GM12878 (cell line): ENCODE data around the gene SMARCD2. TPM values are rescaled to one million over a fixed set of nuclear protein-coding genes. Genes with fewer than 3 reads are reported as not detected.
A peak's percentile ranks its signal among the peaks of the same experiment; 100 is the strongest.

Source experiments
- ATF3 ChIP-seq: IDR thresholded peaks from 2 replicates; pipeline ENCODE4 v1.6.1; 2011; ENCODE audit warnings: low read depth, mild to moderate bottlenecking, low read length, moderate library complexity, borderline replicate concordance; ENCODE audit errors: extremely low read depth
- CHD1 ChIP-seq: IDR thresholded peaks from 2 replicates; pipeline ENCODE4 v1.6.1; 2012; ENCODE audit warnings: low read depth, low read length, improper control_type of control experiment
- DPF2 ChIP-seq: fragments of 450-650 bp; IDR thresholded peaks from 2 replicates; pipeline ENCODE4 v1.6.1; 2017; ENCODE audit warnings: mild to moderate bottlenecking
- EGR1 ChIP-seq, 2 experiments: IDR thresholded peaks; 1 replicate in 1 of 2; 2 replicates in 1 of 2; pipeline ENCODE4 v1.6.1; 2011 to 2012; ENCODE audit warnings: low read depth in 2 of 2, low read length in 2 of 2, borderline replicate concordance in 1 of 2, mild to moderate bottlenecking in 1 of 2, moderate library complexity in 1 of 2
- JUND ChIP-seq: IDR thresholded peaks from 2 replicates; pipeline ENCODE4 v1.6.1; 2012; ENCODE audit warnings: low read depth, mild to moderate bottlenecking, low read length, improper control_type of control experiment, moderate library complexity
- KLF5 ChIP-seq: fragments of 450-650 bp; IDR thresholded peaks from 2 replicates; pipeline ENCODE4 v1.6.1; 2014; ENCODE audit warnings: mild to moderate bottlenecking; ENCODE audit not compliant: partially characterized antibody
- MXI1 ChIP-seq: fragments of 150-350 bp; IDR thresholded peaks from 2 replicates; pipeline ENCODE4 v1.6.1; 2011; ENCODE audit warnings: low read depth, mild to moderate bottlenecking, inconsistent platforms, low read length, improper control_type of control experiment
- NBN ChIP-seq: fragments of 450-650 bp; IDR thresholded peaks from 2 replicates; pipeline ENCODE4 v1.6.1; 2016
- NKRF ChIP-seq: fragments of 450-650 bp; conservative IDR thresholded peaks from 2 replicates; pipeline ENCODE4 v1.6.1; 2017; ENCODE audit warnings: mild to moderate bottlenecking, moderate library complexity
- PAX5 ChIP-seq: IDR thresholded peaks from 2 replicates; pipeline ENCODE4 v1.6.1; 2011; ENCODE audit warnings: low read depth, low read length, borderline replicate concordance
- PKNOX1 ChIP-seq: fragments of 450-650 bp; IDR thresholded peaks from 2 replicates; pipeline ENCODE4 v1.6.1; 2016; ENCODE audit warnings: mild to moderate bottlenecking
- PRDM15 ChIP-seq: fragments of 450-650 bp; formaldehyde crosslinking; IDR thresholded peaks from 2 replicates; pipeline ENCODE4 v1.4.0; 2020; ENCODE audit warnings: mild to moderate bottlenecking, moderate library complexity
- SKIL ChIP-seq: fragments of 450-650 bp; IDR thresholded peaks from 2 replicates; pipeline ENCODE4 v1.6.1; 2017; ENCODE audit warnings: mild to moderate bottlenecking, low read depth, inconsistent platforms; ENCODE audit not compliant: poor library complexity, severe bottlenecking
- SMAD1 ChIP-seq: fragments of 450-650 bp; IDR thresholded peaks from 2 replicates; pipeline ENCODE4 v1.6.1; 2018; ENCODE audit warnings: mild to moderate bottlenecking, low read depth; ENCODE audit not compliant: partially characterized antibody
- SMAD5 ChIP-seq: IDR thresholded peaks from 2 replicates; pipeline ENCODE4 v1.6.1; 2016; ENCODE audit warnings: antibody characterized with exemption, low read depth
- SMC3 ChIP-seq: IDR thresholded peaks from 2 replicates; pipeline ENCODE4 v1.6.1; 2011; ENCODE audit warnings: low read length, improper control_type of control experiment, borderline replicate concordance
- TAF1 ChIP-seq: IDR thresholded peaks from 2 replicates; pipeline ENCODE4 v1.6.1; 2011; ENCODE audit warnings: mild to moderate bottlenecking, low read depth, low read length, borderline replicate concordance
- WRNIP1 ChIP-seq: IDR thresholded peaks from 2 replicates; pipeline ENCODE4 v1.6.1; 2011; ENCODE audit warnings: low read depth, low read length, improper control_type of control experiment, borderline replicate concordance
- YY1 ChIP-seq: IDR thresholded peaks from 2 replicates; pipeline ENCODE4 v1.6.1; 2011; ENCODE audit warnings: low read depth, mild to moderate bottlenecking, low read length
- ZNF207 ChIP-seq: fragments of 450-650 bp; IDR thresholded peaks from 2 replicates; pipeline ENCODE4 v1.6.1; 2014; ENCODE audit warnings: antibody characterized with exemption, mild to moderate bottlenecking, borderline replicate concordance
- polyA plus RNA-seq, 11 experiments: library from polyadenylated mRNA; depleted of rRNA in 4 of 11; unstranded in 6 of 11; stranded (reverse) in 5 of 11; fragments of >200 nt; fragmentation: Nextera tagmentation in 4 of 11; fragmentation: Illumina TruSeq in 1 of 11; extraction: Ambion mirVana in 4 of 11; extraction: Trizol in 1 of 11; gene quantifications; 1 replicate in 1 of 11; 2 replicates in 10 of 11; pipeline versions ENCODE4 v1.2.1 to v1.2.3, GENCODE V29; 2011 to 2016; ENCODE audit warnings: inconsistent platforms in 2 of 11, missing spikeins in 2 of 11, low read depth in 1 of 11
- total RNA-seq, 4 experiments: library from RNA; depleted of rRNA in 3 of 4; stranded (reverse); fragments of >200 nt in 3 of 4; fragmentation: Illumina TruSeq in 1 of 4; extraction: Trizol in 1 of 4; gene quantifications; 2 replicates each; pipeline versions ENCODE4 v1.2.1 to v1.2.3, GENCODE V29; 2013 to 2021

Gene SMARCD2
- total and polyA plus RNA-seq, 10 of the 15 experiments (the other 5 are each of a cell fraction or from before 2014, with no cell fraction given), result 2.4 to 111 (median 63.6) TPM

GRCh38 chr17:63827002-63827800 lies 15.3 kb downstream of the SMARCD2 start, which contains the start of the genes FTSJ3 and PSMC5 (continued):
- TF ChIP-seq WRNIP1 (no peak), DPF2 (peak; percentile 61; the same call in 1 of the 2 replicates), NKRF (peak; percentile 92), TAF1 (peak; percentile 89), NBN (peak; percentile 72), SKIL (peak; percentile 23), ATF3 (no peak), PAX5 (no peak), MXI1 (peak; percentile 54), PKNOX1 (peak; percentile 68), SMAD1 (no peak), SMC3 (0 out of 2 replicates have a peak, but pooled peaks have one; percentile 8), CHD1 (no peak), SMAD5 (peak; percentile 83), ZNF207 (peak; percentile 52; the same call in 1 of the 2 replicates), JUND (no peak), EGR1 (IDR thresholded peaks at IDR 0.05; ENCODE audit: borderline replicate concordance in 1 of 2, low read depth in 2 of 2, low read length in 2 of 2) (peak; percentile 7 to 95; a peak in 1 of 3 replicates), KLF5 (peak; percentile 58), YY1 (peak; percentile 99), PRDM15 (CRISPR knock-in tag) (no peak)
